HepG2 (cell line): ENCODE results near the gene B4GALT5. TPM values are rescaled to one million over a fixed set of nuclear protein-coding genes. Genes with fewer than 3 reads are reported as not detected.

ENCODE experiments used
- CENPX ChIP-seq: sonication (generic); formaldehyde crosslinking; IDR thresholded peaks from 2 replicates; pipeline ENCODE4 v1.9.0; 2021; ENCODE audit warnings: mild to moderate bottlenecking, missing genetic modification reagents, moderate library complexity
- DDIT3 ChIP-seq: sonication (generic); formaldehyde crosslinking; IDR thresholded peaks from 2 replicates; pipeline ENCODE4 v1.4.0; 2020; ENCODE audit warnings: mild to moderate bottlenecking, missing genetic modification reagents
- DMAP1 ChIP-seq: IDR thresholded peaks from 2 replicates; pipeline ENCODE4 v1.6.1; 2016
- MEIS1 ChIP-seq: sonication (generic); formaldehyde crosslinking; IDR thresholded peaks from 2 replicates; pipeline ENCODE4 v1.9.0; 2021; ENCODE audit warnings: mild to moderate bottlenecking, missing genetic modification reagents, moderate library complexity, borderline replicate concordance
- PAWR ChIP-seq: sonication (generic); formaldehyde crosslinking; IDR thresholded peaks from 2 replicates; pipeline ENCODE4 v1.4.0; 2020; ENCODE audit warnings: missing genetic modification reagents, mild to moderate bottlenecking, borderline replicate concordance
- PHB2 ChIP-seq: fragments of 450-650 bp; IDR thresholded peaks from 2 replicates; pipeline ENCODE4 v1.6.1; 2018; ENCODE audit not compliant: partially characterized antibody
- RFXAP ChIP-seq: sonication (generic); formaldehyde crosslinking; IDR thresholded peaks from 2 replicates; pipeline ENCODE4 v1.4.0; 2020; ENCODE audit warnings: missing genetic modification reagents, borderline replicate concordance
- RNF2 ChIP-seq: fragments of 450-650 bp; conservative IDR thresholded peaks from 2 replicates; pipeline ENCODE4 v1.6.1; 2016; ENCODE audit warnings: low read depth
- TFDP2 ChIP-seq: sonication (generic); formaldehyde crosslinking; IDR thresholded peaks from 2 replicates; pipeline ENCODE4 v1.4.0; 2020; ENCODE audit warnings: missing genetic modification reagents
- U2AF2 ChIP-seq: fragments of 200-400 bp; formaldehyde crosslinking; IDR thresholded peaks from 2 replicates; pipeline ENCODE4 v1.6.1; 2017; ENCODE audit warnings: low read depth, mild to moderate bottlenecking, low read length
- ZBED4 ChIP-seq: sonication (generic); formaldehyde crosslinking; IDR thresholded peaks from 2 replicates; pipeline ENCODE4 v1.4.0; 2020; ENCODE audit warnings: missing genetic modification reagents, borderline replicate concordance
- ZBTB1 ChIP-seq: sonication (generic); formaldehyde crosslinking; IDR thresholded peaks from 2 replicates; pipeline ENCODE4 v1.4.0; 2020; ENCODE audit warnings: missing genetic modification reagents, borderline replicate concordance
- ZNF33A ChIP-seq: sonication (generic); formaldehyde crosslinking; IDR thresholded peaks from 2 replicates; pipeline ENCODE4 v1.5.1; 2020; ENCODE audit warnings: missing genetic modification reagents, mild to moderate bottlenecking, moderate library complexity, borderline replicate concordance
- ZNF354B ChIP-seq: sonication (generic); formaldehyde crosslinking; IDR thresholded peaks from 2 replicates; pipeline ENCODE4 v1.8.0; 2022; ENCODE audit warnings: mild to moderate bottlenecking, missing genetic modification reagents
- ZNF629 ChIP-seq: sonication (generic); formaldehyde crosslinking; conservative IDR thresholded peaks from 2 replicates; pipeline ENCODE4 v1.5.0; 2020; ENCODE audit warnings: missing genetic modification reagents
- ZNF839 ChIP-seq: sonication (generic); formaldehyde crosslinking; IDR thresholded peaks from 2 replicates; pipeline ENCODE4 v1.4.0; 2020; ENCODE audit warnings: missing genetic modification reagents, mild to moderate bottlenecking, borderline replicate concordance
- ZXDC ChIP-seq: sonication (generic); formaldehyde crosslinking; IDR thresholded peaks from 2 replicates; pipeline ENCODE4 v1.5.0; 2020; ENCODE audit warnings: mild to moderate bottlenecking, missing genetic modification reagents
- polyA plus RNA-seq, 8 experiments: library from polyadenylated mRNA; depleted of rRNA in 3 of 8; stranded (reverse) in 7 of 8; unstranded in 1 of 8; fragments of >200 nt; fragmentation: Illumina TruSeq in 4 of 8; extraction: Trizol in 4 of 8; gene quantifications; 2 replicates each; pipeline versions ENCODE4 v1.2.1 to v1.2.3, GENCODE V29; 2011 to 2016; ENCODE audit warnings: low read depth in 4 of 8, missing spikeins in 1 of 8, mixed read lengths in 1 of 8; ENCODE audit not compliant: insufficient read depth in 1 of 8
- total RNA-seq, 5 experiments: library from RNA; depleted of rRNA; stranded (reverse); fragments of >200 nt; fragmentation: Illumina TruSeq; extraction: Trizol; gene quantifications; 2 replicates each; pipeline ENCODE4 v1.2.3, GENCODE V29; 2016; ENCODE audit warnings: low read depth in 1 of 5

B4GALT5 gene
- total and polyA plus RNA-seq, 2 of the 13 experiments (the other 11 are each of a cell fraction or from before 2014, with no cell fraction given): 27.3 to 30.9 TPM

GRCh38 chr20:49712996-49713752 lies 504 bp downstream of the B4GALT5 start (continued):
- TF ChIP-seq DDIT3 (CRISPR knock-in tag): no peak
- TF ChIP-seq PAWR (CRISPR knock-in tag): no peak
- TF ChIP-seq ZNF354B: no peak; the same call in 1 of the 2 replicates
- TF ChIP-seq ZXDC: no peak
- TF ChIP-seq TFDP2 (CRISPR knock-in tag): no peak; the same call in none of the 2 replicates
- TF ChIP-seq PHB2: no peak
- TF ChIP-seq MEIS1 (CRISPR knock-in tag): no peak; the same call in 1 of the 2 replicates
- TF ChIP-seq U2AF2: no peak
- TF ChIP-seq ZBTB1 (CRISPR knock-in tag): no peak
- TF ChIP-seq ZNF33A (CRISPR knock-in tag): no peak
- 0 out of 2 replicates have a peak, but pooled peaks have one; percentile 20 for TF ChIP-seq ZNF839 (CRISPR knock-in tag)
- no peak for TF ChIP-seq ZBED4 (CRISPR knock-in tag)
- TF ChIP-seq ZNF629: no peak
- no peak; the same call in 1 of the 2 replicates for TF ChIP-seq RNF2
- no peak for TF ChIP-seq RFXAP (CRISPR knock-in tag)
- peak; percentile 14; the same call in 1 of the 2 replicates for TF ChIP-seq DMAP1
- no peak for TF ChIP-seq CENPX
